HG03139 (cell line): ENCODE measurements around the gene AGRN.
"Not testable (repeated sequence)": the region's sequence is repeated elsewhere in the genome, so short reads cannot be mapped to it uniquely, and the experiment has no call there.

Source experiments
- ATAC-seq: cut with Tn5 transposase; IDR thresholded peaks from one replicate; pipeline ENCODE4 v1.9.1; 2021; ENCODE audit not compliant: unreplicated experiment

Gene AGRN

GRCh38 chr1:1019122-1019999, 559 bp upstream of the AGRN start:
- peak; percentile 51 for ATAC-seq

- ATAC-seq = peak; percentile 3
Measured at GRCh38 chr1:1020415-1021009, 592 bp downstream of the AGRN start.

DNA sequence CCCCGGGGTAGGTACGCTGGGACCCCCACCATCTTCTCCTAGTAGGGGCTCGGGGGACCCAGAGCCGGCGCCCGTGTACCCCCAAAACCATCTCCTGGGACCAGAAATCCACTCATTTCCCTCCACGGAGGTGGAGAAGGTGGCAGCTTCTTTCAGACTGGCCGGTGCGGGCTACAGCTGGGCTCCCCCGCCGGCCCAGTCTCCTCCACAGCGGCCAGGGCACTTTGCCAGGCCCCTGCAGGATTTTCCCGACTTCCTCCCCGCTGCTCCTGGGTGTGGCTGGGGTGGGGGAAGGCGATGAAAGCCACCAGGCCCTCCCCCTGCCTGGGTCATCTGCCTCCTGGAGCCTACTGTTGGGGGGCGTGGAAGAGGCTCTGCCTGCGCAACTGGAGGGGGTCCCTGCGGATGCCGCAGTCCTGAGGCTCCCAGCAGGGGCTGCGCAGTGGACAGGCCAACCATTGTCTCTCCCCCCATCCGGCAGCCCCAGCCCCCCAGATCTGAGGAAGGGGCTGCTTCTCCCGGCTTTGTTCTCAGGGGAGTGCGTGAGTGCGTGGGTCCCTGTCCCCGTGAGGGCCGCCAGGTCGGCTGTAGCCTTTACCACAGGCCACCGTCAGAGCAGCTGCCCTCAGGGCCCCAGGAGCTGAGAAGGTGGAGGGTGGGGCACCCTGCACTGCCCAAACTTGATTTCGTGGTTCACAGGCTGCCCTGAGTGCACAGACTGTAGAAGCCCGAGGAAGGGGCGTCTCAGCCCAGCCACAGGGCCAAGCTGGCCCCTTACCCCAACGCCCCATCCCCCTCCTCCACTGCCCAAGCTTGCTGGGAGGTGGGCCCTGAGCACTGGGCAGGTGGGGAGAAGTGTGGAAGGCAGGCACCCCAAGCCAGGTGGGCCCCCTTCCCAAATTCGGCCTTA, 1.3 kb downstream of the AGRN start:
- no peak for ATAC-seq

DNA sequence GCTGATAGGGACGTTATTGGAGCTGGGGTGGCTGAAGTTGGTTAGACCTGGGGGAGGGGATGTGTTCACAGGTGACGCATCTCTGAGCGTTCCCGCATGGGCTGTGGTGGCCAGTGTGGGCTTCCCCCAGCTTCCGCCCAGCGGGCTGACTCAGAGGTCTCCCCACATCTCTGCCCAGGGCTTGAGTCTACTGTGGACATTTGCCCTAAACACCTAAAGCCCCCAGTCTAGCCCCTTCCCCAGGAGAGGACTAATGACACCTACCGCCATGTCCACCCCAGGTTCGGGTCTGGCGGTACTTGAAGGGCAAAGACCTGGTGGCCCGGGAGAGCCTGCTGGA, 2.0 kb downstream of the AGRN start:
- no peak for ATAC-seq

DNA sequence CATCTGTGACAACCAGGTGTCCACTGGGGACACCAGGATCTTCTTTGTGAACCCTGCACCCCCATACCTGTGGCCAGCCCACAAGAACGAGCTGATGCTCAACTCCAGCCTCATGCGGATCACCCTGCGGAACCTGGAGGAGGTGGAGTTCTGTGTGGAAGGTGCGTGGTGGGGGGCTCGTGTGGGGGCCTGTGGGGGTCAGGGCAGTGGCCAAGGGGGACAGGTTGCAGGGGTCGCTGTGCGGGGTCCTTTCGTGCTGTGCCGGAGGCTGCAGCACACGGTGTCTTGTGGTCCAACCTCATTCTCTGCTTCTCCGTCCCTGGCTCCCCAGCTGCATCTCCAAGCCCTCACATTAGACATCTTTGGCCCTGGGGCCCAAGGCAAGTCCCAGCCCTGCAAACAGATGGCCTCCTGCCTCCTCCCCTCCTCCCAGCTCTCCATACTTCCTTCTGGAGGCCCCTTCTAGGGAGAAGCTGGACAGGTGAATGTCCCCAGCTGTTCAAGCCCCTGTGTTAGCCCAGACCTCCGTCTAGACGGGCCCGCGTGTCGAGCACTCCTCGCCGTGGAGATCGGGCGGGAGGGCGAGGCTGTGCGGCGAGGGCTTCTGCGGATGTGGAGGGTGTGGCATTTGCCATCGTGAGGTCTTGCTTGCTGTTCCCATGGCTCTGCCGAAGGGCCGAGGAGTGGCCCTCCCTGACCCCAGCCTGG, 2.5 kb downstream of the AGRN start:
- no peak for ATAC-seq

DNA sequence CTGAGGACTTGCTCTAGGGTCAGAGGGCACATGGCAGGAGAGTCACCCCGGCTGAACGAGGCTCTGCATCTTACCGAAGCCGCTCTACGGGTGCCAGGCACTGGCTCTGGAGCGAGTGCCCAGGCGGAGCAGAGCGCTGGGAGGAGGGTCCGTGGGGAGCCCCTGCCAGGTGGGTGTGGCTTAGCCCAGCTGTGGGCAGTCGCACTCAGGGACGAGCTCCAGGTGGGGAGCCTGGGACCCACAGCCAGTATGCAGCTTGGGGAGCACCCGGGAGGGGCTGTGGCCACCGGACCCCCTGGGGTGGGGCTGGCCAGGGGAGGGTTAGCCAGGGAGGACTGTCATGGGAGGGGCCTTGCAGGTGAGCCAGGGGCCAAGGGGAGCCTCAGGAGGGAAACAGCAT, 3.8 kb downstream of the AGRN start:
- no peak for ATAC-seq

- no peak for ATAC-seq
Measured at GRCh38 chr1:1024149-1024770, 4.3 kb downstream of the AGRN start.

- no peak for ATAC-seq
Measured at GRCh38 chr1:1024771-1025699, 5.1 kb downstream of the AGRN start.

- ATAC-seq = no peak
Measured at GRCh38 chr1:1025730-1026129, 5.8 kb downstream of the AGRN start.

DNA sequence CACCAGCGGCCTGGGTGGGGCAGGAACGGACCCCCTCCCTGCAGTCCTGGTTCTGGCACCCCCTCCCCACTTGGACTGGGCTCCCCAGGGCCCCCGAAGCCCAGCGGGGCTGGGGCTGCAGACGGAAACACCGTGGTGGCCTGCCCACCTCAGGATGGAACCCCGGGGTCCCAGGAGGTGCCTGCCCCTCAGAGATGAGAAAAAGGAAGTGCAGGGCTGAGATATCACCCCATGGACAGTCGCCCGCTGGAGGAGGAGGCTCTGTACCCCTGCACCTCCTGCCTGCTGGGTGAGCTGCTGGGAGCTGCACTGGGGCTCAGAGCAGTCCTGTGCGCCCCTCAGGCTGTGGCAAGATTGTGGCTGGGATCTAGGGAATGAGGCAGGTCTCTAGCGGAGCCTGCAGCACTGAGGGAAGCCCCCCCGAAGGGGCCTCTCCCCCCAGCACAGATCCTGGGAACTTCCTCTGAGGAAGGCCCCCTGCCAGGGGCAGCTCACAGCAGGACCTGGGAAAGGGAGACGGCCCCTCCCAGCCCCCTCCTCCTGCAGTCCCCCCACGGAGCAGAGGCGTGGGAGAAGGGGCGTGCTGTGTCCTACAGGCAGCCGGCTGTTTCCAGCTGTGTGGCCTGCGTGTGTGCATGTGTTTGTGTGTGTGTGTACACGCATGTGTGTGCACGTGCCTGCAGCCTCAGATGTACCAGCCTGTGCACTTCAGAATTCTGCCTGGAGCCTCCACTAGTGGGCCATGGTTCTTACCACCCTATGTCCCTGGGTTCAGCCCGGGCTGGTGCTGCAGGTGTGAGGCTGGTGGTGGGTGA, 6.9 kb downstream of the AGRN start:
- ATAC-seq = no peak

DNA sequence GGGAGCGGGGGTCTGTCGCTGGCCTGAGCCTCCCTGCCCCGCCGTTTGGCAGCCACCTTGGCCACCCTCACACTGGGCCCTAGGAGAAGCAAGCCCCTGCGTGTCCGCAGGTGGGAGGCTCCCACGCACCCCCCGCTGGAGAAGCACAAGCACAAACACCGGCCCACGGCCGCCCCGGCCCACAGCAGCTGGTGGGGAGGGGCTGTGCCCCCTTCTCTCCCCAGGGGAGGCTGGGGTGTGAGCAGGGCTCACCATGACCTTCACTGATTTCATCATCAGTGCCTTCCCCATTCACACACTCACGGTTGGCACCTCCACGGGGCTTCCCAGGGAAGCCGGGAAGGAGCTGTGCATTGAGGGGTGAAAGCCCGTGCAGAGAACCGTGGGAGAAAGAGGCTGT, 7.9 kb downstream of the AGRN start:
- ATAC-seq = no peak

DNA sequence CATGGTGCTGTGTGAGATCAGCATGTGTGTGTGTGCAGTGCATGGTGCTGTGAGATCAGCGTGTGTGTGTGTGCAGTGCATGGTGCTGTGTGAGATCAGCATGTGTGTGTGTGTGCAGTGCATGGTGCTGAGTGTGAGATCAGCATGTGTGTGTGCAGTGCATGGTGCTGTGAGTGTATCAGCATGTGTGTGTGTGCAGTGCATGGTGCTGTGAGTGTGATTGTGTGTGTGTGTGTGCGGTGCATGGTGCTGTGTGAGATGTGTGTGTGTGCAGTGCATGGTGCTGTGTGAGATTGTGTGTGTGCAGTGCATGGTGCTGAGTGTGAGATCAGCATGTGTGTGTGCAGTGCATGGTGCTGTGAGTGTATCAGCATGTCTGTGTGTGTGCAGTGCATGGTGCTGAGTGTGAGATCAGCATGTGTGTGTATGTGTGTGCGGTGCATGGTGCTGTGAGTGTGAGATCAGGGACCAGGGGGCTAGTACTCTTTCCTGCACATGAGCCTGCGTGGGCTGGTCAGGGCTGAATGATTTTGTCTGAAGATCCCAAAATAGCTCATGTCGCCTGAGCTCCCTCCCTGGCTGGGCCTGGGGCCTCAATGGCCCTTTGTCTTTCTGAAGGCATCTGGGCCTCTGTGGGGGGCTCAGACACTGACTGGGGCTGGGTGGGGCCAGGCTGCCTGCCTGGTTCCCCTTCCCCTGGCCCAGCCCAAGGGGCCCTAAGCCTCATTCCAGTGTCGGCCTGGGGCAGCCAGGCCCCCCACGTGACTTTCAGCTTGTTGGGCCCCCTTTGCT, 11.1 kb downstream of the AGRN start:
- ATAC-seq = not testable (repeated sequence)

- ATAC-seq = no peak
Measured at GRCh38 chr1:1031659-1032235, 11.8 kb downstream of the AGRN start.

GRCh38 chr1:1032424-1032823, 12.5 kb downstream of the AGRN start:
- ATAC-seq = peak; percentile 3

DNA sequence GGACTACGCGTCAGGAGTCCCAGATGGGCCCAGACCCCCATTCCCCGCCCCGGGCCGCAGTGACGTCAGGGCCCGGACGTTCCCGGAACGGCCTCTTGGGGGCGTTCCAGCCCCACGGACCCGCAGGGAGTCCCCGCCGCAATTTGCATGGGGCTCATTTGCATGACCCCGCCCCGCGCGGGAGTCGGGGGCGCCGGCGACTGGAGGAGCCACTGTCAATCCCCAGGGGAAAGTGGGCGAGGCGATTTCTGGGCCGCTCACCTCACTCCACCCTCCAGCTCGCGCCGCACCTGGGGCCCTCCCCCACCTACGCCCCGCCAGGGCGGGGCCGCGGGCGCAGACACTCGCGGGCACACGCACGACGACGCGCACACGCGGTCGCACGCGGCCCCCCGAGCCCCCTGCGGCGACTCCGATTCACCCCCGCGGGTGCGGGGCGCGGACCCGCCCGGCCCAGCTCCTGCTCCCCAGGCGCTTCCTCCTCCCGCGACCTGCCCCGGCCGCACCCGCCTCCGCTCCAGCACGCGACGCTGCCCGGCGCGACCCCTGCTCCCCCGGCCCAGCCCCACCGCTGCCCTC, 13.2 kb downstream of the AGRN start:
- peak; percentile 88 for ATAC-seq

GRCh38 chr1:1033731-1034438, 14.0 kb downstream of the AGRN start:
- no peak for ATAC-seq

GRCh38 chr1:1034439-1034781, 14.5 kb downstream of the AGRN start:
- ATAC-seq = no peak
